Measurements from ENCODE around the gene C1QTNF8. TPM values are rescaled to one million over a fixed set of nuclear protein-coding genes. Genes with fewer than 3 reads are reported as not detected.

The C1QTNF8 gene
- total and polyA plus RNA-seq, 2 of the 8 experiments (the other 6 are each of a cell fraction or from before 2014, with no cell fraction given): not detected

- Histone ChIP-seq H3K14ac (ENCODE audit: insufficient read length) (no peak overlapping the region), H3K27me3 (replicated peaks in 1 of 4; ENCODE audit: control insufficient read depth in 3 of 4, extremely low read depth in 1 of 4, insufficient read depth in 3 of 4, low read length in 3 of 4) (no peaks in the 10 kb centered on the region), H2BK20ac (ENCODE audit: low read length) (no peak overlapping the region), H3K23me2 (ENCODE audit: low read depth, low read length) (no peaks in the 10 kb centered on the region), H3K4me1 (replicated peaks in 1 of 4; ENCODE audit: control insufficient read depth in 3 of 4, insufficient read depth in 4 of 4, low read length in 3 of 4) (no peaks in the 10 kb centered on the region), H3K18ac (ENCODE audit: extremely low read depth, low read length) (no peak overlapping the region), H4K5ac (ENCODE audit: insufficient read length, low read depth, low read length) (no peak overlapping the region), H2BK120ac (replicated peaks; ENCODE audit: low read depth, low read length) (no peak overlapping the region), H3K4me2 (ENCODE audit: insufficient read depth in 1 of 2, low read depth in 2 of 2, low read length in 2 of 2) (no peak overlapping the region), H3K23ac (ENCODE audit: insufficient read length) (no peak overlapping the region), H4K91ac (replicated peaks; ENCODE audit: insufficient read length, low read length) (no peak overlapping the region), H4K8ac (ENCODE audit: extremely low read depth, insufficient read depth, low read length) (no peak overlapping the region), H2BK5ac (ENCODE audit: low read depth, low read length) (no peak overlapping the region), H3K9me3 (ENCODE audit: insufficient read depth in 2 of 2, low read depth in 1 of 2, low read length in 1 of 2) (no peaks in the 10 kb centered on the region), H3K4ac (replicated peaks; ENCODE audit: insufficient read length, low read depth, low read length) (no peak overlapping the region), H3K27ac (ENCODE audit: low read depth, low read length) (no peak overlapping the region), H3K56ac (replicated peaks; ENCODE audit: insufficient read length, low read depth, low read length) (no peak overlapping the region), H3K36me3 (ENCODE audit: control insufficient read depth in 2 of 4, insufficient read depth in 4 of 4, low read length in 3 of 4) (no peaks in the 10 kb centered on the region), H2AK5ac (ENCODE audit: low read depth, low read length) (no peak overlapping the region), H2BK15ac (ENCODE audit: low read length) (no peak overlapping the region), H3K79me1 (ENCODE audit: low read depth, low read length) (no peaks in the 10 kb centered on the region), H3K9ac (replicated peaks in 1 of 4; ENCODE audit: extremely low read depth in 1 of 4, low read depth in 3 of 4, low read length in 3 of 4) (no peak overlapping the region), H2AFZ (ENCODE audit: low read length) (no peak overlapping the region), H3K4me3 (ENCODE audit: extremely low read depth in 1 of 4, insufficient read depth in 2 of 4, low read depth in 3 of 4, low read length in 4 of 4) (no peak overlapping the region), H2BK12ac (ENCODE audit: low read depth, low read length) (no peak overlapping the region), H3K79me2 (ENCODE audit: control insufficient read depth in 1 of 2, insufficient read depth in 2 of 2, low read length in 2 of 2) (no peaks in the 10 kb centered on the region), H4K20me1 (replicated peaks in 1 of 2; ENCODE audit: control insufficient read depth in 1 of 2, insufficient read depth in 2 of 2, low read length in 2 of 2) (no peaks in the 10 kb centered on the region)
- TF ChIP-seq ASH2L (IDR thresholded peaks at IDR 0.05; ENCODE audit: low read length) (no peak), SP1 (IDR thresholded peaks at IDR 0.05; ENCODE audit: low read depth, low read length) (no peak), SRF (IDR thresholded peaks at IDR 0.05; ENCODE audit: low read depth, low read length) (no peak), KDM1A (IDR thresholded peaks at IDR 0.05; ENCODE audit: borderline replicate concordance, low read length) (no peak), RNF2 (IDR thresholded peaks at IDR 0.05; ENCODE audit: borderline replicate concordance, low read depth, low read length, missing control alignments, poor library complexity, severe bottlenecking) (no peak), KDM5A (IDR thresholded peaks at IDR 0.05; ENCODE audit: low read length) (no peak), NRF1 (IDR thresholded peaks at IDR 0.05; ENCODE audit: low read depth, low read length) (no peak), POLR2AphosphoS5 (IDR thresholded peaks at IDR 0.05; ENCODE audit: low read depth, low read length) (no peak), EGR1 (IDR thresholded peaks at IDR 0.05; ENCODE audit: borderline replicate concordance, low read depth, low read length) (no peak), KDM4A (IDR thresholded peaks at IDR 0.05; ENCODE audit: low read depth, low read length, severe bottlenecking) (no peak)
- DNase-seq (ENCODE audit: low read depth in 1 of 2, low spot score in 2 of 2): no peak
- CTCF ChIA-PET (ENCODE audit: partially characterized antibody): interaction anchor here (0.6 to 1.7 kb wide), 2 partner anchors 8 to 26 kb away, joined by 3 read pairs; no protein-coding TSS in a partner anchor
- 93% methylated on average over 24 of the region's 24 CpGs; no CpG with 5 or more reads in 1 of the 2 experiments for WGBS, 2 experiments (ENCODE audit: extremely low coverage in 1 of 2, insufficient coverage in 1 of 2, insufficient read length in 1 of 2, insufficient replicate concordance in 2 of 2, low coverage in 1 of 2, low lambda C conversion rate in 2 of 2, missing lambda C conversion rate in 1 of 2)
- POLR2A ChIA-PET (ENCODE audit: partially characterized antibody): no interaction called here
- FAIRE-seq: no peak
Measured at GRCh38 chr16:1137604-1138003, 41.6 kb upstream of the C1QTNF8 start.

Measured in H1 (cell line).